GM18858 (cell line): Measurements from ENCODE around the gene TINAGL1.

Source experiments
- ATAC-seq: cut with Tn5 transposase; IDR thresholded peaks from one replicate; pipeline ENCODE4 v1.9.1; 2021; ENCODE audit not compliant: unreplicated experiment

TINAGL1 gene

DNA sequence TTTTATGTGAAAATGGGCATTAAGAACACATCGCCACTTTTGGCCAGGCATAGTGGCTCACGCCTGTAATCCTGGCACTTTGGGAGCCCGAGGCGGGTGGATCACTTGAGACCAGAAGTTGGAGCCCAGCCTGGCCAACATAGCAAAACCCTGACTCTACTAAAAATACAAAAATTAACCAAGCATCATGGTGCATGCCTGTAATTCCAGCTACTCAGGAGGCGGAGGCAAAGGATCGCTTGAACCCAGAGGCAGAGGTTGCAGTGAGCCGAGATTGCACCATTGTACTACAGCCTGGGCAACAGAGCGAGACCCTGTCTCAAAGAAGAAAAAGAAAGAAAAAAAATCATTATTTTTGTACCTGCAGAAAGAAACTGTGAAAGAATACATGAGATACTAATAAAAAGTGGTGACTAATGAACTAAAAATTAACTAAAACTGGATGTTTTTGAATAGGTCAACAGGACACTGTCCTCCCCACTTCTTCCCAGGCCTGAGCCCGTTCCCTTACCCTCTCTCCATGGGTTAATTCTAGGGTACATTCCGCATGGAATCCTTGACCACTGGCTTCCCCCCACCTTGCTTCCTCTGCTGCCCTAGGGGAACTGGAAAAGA lies 8.3 kb upstream of the TINAGL1 start:
- no peak for ATAC-seq

DNA sequence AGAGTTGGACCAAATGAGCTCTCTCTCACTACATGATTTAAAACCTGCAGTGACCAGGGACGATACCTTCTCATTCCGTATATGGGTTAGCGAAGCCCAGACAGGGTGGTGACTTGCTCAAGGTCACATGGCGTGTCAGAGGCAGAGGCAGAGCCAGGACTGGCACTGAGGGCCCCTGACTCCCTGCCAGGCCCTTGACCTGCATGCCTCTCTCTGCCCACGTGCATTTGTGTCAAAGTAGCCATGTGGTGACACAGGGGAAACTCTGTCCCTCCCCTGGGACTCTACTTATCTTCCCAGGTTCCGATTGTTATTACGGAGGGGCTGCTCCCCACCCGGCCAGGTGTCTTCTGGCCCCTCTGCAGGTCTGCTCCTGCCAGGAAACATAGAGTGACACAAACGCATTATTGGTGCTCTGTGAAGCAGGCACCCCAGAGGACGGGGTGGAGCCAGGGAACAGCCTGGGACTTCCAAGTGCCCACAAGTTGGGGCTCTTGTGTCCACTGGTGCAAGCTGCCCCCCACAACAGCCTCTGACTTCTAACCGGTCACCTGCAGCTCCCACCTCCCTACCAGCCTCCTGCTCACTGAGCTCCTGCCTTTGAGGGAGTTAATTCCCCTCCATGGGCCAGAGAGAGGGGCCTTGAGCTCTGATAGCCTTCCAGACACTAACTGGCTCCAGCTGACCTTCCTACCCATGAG lies 7.3 kb upstream of the TINAGL1 start:
- ATAC-seq = no peak

DNA sequence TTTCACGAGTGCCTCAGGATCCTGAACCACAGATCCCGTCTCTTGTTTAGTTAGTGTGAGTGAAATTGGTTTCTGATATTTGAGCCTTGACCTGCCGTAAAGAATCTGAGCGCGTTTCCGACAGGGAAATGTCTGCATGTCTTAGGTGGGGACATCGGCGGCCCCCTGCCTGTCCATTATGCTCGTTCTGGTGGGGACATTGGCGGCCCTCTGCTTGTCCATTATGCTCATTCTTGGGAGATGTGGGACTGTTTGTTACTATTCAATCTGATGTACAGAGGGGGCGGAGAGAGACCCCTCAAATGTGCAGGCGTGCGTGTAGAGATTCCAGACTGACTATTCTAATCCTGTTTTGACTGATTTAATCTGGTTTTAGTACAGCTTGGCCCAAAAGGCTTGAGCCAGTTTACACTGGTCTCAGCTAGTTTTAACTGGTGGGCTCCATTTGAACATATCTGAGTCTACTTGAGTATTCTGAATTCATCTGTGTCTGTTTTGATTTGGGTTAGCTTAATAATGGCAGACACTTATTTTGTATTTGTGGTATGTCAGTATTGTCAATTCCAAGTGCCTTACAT lies 6.6 kb upstream of the TINAGL1 start:
- ATAC-seq = no peak

DNA sequence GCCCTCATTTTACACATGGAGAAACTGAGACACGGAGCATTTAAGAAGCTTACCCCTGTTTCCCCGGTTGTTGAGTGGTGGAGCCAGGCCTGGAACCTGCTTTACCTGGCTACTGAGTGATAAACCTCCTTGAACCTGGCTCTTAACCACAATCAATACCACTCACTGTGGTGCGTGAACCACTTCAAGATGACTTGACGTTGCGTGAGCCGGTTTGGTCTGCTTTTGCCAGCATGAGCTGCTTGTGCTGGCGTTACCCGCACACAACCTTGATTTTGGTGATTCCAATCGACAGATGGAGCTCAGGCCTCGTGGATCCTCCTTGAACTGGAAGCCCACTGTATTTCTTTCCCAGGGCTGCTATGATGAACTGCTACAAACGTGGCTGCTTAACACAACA lies 6.1 kb upstream of the TINAGL1 start:
- ATAC-seq = no peak

DNA sequence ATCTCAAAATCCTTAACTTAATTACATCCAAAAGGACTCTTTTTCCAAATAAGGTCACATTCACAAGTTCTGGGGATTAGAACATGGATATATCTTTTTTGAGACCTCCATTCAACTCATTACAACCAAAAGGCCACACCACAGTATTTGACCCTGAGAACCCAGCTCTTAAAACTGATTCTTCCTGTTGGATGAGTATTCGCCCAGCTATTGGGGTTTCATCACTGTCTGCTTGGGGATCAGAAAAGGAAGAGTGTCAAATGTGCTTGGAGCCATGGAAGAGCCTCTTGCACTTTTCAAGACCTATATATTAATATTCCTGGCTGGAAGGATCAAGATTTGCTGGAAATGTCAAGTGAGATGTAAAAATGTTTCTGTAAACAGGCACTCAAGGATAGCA lies 5.4 kb upstream of the TINAGL1 start:
- ATAC-seq = no peak

DNA sequence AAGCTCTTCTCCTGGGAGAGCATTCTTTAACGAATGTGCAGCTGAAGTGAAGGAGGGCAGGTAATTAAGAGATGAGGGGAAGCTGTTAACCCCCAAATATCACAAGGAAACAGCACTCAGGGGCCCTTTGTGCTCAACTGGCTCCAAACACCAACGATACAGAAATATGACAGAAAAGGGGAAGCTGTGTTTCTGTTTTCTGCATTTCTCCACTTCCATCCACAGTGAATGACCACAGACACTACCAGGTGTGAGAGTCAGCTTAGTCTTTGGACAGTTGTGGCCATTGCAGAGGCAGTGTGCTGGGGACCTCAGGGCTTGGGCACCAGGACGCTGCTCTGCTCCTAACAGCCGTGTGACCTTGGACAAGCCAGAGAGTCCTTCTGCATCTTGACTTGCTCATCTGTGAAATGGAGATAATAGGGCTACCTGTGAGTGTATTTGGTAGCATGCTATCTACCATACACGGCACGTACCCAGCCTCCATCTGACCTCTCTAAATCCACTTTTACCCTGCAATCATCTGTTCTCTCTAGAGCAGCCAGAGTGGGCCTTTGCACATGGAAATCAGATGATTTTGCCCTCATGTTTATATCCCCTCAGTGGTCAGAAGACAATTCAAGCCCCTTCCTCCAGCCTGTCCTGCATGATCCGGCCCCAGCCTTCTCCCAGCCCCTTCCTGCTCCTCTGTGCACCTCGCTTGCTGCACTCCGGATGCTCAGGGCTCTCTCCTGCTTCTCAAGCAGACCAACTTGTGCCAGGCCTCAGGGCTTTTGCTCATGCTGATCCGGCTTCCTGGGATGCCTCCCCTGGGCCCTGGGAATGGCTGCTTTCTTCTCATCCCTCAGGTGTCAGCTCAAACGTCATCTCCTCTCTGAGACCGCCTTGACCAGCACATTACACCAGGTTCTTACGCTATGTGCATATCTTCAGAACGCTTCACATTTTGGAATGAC lies 4.7 kb upstream of the TINAGL1 start:
- no peak for ATAC-seq

DNA sequence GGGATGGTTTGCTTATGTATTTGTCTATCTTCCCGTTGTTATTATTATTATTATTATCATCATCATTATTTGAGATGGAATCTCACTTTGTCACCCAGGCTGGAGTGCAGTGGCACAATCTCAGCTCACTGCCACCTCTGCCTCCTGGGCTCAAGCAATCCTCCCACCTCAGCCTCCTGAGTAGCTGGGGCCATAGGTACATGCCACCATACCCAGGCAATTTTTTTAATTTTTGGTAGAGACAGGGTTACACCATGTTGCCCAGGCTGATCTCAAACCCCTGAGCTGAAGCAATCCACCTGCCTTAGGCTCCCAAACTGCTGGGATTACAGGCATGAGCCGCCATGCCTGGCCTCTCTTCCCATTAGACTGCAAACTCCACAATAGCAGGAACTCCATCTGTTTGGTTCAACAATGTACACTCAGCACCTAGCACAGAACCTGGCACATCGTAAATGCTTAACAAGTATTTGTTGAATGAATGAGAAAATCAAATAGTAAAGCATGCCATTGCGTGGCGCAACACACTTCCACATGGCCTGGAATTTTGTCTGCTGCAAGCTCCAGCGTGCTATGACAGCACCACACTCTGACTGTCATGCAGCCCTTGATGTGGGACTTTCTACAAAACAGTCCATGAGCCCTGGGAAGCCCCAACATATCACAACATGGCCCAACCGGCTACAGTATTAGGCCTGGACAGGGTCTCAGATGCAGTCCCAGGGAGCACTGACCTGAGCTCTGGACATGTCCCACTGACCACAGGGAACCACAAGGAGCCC lies 3.8 kb upstream of the TINAGL1 start:
- ATAC-seq = no peak

DNA sequence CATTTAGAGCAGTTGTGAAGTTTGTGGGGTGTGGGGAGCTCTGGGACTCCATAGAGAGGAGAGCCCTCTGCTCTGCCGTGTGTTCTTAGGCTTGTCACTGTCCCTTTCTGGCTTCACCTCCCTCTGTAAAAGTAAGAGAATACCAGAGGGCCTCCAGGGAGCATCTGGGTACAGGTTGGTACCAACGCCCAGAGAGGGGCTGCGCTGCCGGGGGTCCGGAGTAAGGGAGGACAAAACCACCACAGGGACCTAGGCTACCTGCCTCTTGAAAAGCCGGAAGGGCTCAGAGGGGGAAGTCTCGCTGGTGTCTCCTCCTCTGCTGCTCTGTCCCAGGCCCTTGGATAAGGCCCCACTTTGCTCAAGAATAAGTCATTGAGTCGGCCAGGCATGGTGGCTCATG lies 3.1 kb upstream of the TINAGL1 start:
- no peak for ATAC-seq

DNA sequence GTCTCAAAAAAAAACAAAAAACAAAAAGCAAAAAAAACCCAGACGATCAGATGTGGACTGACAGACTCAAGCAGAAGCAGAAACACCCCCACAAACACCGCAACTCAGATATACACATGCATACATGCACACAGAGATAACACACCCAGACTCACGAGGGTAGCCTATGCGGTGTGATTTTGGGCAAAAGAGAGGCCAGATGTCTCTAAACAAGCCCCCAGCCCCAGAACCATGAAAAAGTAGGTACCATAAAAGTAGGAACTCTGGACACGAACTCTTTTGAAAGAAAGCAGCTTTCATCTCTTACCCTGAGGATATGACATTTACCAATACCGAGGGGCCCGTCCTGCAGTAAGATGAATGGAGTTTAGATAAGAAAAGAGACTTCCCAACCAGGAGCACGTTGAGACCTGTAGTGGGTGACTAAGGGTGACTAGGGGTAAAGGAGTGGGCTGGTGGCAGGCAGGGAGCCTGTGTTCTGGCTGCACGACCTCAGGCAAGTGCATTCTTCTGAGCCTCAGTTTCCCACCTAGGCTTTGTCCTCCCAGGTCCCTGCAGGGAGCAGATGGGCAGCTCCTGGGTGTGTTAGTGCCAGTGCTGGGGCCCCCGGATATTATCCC lies 1.5 kb upstream of the TINAGL1 start:
- no peak for ATAC-seq

DNA sequence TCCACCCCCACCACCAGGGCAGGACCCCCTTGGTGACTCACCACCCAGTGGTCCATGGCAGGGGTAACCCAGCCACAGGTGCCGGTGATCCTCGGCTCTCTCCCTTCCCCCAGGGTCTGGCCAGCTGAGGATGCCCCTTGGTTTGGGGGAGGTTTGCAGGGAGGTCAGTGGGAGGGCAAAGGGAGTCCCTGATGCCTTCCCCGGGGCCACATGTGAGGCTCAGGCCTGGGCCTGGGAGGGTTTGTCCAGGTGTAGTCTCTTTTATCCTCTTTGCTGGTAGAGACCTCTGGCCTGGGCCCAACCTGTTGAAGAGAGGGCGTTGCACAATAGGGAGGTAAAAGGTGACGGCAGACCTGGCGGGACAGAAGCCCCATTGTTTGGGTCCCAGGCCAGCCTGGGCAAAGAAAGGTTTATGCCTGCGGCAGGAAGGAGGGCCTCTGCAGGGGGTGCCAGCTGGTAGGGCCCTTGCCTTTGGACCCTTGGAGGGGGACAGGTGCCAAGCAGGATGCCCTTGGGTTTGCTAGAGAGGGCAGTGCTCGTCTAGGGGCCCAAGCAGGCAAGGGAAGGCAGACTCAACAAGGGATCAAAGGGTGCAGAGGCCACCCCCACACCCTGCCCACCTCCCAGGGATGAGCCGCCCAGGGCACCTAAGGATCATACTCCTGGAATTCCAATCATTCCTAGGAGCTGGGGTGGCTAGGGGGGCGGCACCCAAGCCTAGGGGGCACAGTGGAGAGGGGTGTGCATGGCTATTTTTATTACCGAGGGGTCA lies 760 bp upstream of the TINAGL1 start:
- ATAC-seq = no peak

DNA sequence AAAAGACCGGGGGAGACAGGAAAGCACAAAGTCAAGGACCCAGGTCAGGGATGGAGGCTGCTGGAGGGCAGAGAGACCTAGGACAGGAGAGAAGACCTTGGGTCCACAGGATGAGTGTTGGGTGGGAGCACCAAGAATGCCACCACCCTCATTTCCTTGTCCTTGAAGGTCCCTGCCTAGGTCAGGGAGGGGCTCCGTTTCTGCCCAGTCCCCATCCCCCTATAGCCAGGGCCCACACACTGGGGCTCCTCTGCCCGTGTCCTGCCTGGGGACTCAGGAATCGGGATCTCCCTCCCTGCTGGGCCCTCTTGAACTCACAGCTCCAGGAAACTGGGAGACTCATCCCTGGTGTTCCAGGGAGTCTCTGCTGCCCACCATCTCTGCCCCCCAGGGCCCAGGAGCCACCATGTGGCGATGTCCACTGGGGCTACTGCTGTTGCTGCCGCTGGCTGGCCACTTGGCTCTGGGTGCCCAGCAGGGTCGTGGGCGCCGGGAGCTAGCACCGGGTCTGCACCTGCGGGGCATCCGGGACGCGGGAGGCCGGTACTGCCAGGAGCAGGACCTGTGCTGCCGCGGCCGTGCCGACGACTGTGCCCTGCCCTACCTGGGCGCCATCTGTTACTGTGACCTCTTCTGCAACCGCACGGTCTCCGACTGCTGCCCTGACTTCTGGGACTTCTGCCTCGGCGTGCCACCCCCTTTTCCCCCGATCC lies 584 bp downstream of the TINAGL1 start:
- ATAC-seq = no peak

DNA sequence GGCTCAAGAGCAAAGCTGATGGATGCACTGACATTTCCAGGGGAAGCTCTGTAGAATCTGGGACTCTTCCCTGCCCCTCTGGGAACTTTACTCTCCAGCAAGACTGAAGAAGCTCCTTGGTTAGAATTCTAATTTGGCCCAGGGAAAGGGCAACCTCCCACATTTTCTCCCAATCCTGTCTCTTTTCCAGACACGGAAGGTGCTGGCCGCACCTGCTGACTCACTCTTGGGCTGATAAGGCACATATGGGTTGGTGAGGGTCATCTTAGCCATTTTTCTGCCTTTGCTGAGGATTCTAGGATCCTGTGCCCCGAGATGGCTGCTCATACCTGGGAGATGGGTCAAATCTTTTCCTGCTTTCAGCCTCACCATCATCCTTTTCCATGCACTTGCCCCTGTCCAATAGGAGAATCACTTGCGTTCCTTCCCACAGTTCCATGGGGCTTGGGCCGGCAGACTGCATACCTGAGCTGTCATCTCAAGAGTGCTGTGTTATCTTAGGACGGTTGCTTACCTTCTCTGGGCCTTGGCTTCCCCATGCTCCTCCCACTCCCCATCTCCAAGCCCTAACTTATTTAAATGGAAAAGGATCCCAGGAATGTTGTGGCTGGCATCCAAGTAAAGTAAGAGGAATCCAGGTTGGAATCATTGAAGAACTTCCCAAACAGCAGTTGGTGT lies 1.3 kb downstream of the TINAGL1 start:
- no peak for ATAC-seq

DNA sequence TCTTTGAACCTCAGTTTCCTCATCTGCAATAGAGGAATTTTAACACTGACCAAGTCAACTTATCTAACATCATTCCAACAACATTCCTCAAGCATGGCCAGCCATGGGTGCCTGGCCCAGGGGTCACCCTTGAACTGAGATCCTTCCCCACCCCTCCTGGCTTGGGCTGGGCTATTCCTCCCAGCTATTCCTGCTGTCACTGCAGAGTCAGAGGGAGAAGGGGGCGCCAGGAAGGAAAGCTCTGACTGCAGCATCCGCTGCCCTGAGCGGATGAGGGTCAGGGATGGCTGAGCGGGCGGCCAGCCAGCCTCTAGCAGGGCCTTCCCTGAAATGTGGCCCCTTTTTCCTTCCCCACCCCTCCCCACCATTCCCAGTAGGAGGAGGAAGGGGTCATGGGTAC lies 3.1 kb downstream of the TINAGL1 start:
- ATAC-seq = no peak

DNA sequence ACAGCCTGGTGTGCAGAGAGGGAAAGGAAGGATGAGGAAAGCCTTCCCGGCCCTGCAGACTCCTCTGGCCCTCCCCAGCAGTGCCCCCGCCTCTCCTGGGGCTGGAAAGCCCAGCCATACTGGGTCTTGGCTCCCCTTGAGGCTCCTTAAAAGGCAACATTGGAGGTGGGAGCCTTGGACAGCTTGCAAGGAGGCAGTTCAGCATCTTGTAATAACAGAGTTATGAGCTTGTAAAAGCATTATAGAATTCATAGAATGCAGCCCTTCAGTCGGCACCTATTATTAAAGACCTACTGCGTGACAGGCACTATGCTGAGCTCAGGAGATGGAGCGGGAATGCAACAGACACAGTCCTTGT lies 4.2 kb downstream of the TINAGL1 start:
- no peak for ATAC-seq

DNA sequence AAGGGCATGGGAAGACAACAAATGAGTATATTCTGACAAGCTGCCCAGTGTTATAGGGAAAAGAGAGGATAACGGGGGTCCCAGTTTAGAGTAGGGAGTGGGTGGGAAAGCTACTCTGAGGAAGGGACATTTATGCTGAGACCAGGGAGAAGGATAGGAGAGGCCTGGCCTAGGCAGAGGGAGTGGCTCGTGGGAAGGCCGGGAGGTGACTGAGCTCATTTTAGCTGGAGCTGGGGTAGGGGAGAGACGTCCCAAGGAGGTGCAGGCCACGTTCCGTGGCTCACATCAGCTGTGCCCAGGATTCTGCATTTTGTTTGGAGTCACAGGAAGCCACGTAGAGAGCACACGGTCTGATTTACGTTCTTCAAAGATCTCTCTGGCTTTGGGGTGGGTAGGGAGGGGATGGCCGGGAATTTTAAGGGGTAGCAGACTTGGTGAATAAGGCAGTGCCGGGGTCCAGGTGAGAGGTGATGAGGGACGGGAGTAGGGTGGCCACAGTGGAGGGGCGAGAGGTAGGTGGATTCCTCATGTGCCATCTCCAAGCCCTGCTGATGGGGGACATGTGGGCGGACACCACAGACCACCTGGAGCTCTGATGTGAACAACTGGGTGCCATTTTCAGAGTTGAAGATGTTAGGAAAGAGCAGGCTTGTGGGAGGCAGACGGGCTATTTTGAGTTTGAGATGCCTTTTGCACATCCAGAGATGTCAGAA lies 4.7 kb downstream of the TINAGL1 start:
- no peak for ATAC-seq

DNA sequence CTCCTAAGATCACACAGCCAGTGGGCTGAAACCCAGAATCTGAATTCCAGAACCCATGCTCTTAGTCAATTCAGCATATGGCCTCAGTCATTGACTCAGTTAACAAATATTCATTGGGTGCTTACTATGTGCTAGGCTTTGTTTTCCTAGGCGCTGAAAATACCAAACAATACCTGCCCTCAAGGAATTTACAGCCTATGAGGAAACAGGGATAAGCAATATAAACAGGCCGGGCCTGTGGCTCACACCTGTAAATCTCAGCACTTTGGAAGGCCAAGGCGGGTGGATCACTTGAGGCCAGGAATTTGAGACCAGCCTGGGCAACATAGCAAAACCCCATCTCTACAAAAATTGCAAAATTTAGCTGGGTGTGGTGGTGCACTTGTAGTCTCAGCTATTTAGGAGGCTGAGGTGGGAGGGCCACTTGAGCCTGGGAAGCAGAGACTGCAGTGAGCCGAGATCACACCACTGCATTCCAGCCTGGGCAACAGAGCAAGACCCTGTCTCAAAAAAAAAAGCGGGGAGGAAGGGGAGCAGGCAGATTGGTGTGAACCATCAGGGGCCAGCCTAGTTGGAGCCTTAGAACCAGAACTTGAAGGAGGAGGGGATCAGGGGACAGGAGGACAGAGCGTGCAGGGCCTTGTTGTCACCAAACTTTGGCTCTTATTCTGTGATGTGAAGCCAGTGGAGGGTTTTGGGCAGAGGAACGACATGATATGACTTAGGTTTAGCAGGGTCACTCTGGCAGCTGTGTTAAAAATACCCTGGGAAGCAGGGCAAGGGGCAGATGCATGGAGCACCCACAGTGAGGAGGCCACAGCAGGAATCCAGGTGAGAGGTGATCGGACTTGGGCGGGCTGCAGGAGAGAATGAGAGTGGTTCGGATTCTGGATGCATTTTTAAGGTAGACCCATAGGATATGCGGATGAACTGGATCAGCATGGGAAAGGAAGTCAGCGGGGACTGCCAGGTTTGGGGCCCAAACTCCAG lies 5.8 kb downstream of the TINAGL1 start:
- no peak for ATAC-seq
